Fibroblast of lung (primary cell): ENCODE results near the gene GPR68.

Source experiments
- CTCF ChIP-seq, 2 donors: IDR thresholded peaks in 1 of 2; conservative IDR thresholded peaks in 1 of 2; 1 replicate in 1 of 2; 2 replicates in 1 of 2; pipeline ENCODE4 v1.5.1; 2011 to 2012; ENCODE audit warnings: low read length in 2 of 2, control low read depth in 1 of 2, inconsistent platforms in 1 of 2, low read depth in 1 of 2, mild to moderate bottlenecking in 1 of 2
- EZH2 ChIP-seq: IDR thresholded peaks from 2 replicates; pipeline ENCODE4 v1.5.1; 2012; ENCODE audit warnings: low read length, control low read depth, mild to moderate bottlenecking; ENCODE audit errors: missing control alignments

- TF ChIP-seq CTCF (conservative IDR thresholded peaks at IDR 0.05 in 1 of 2, IDR thresholded peaks at IDR 0.05 in 1 of 2; ENCODE audit: low read depth in 1 of 2, low read length in 2 of 2) (peak; percentile 85 to 87), EZH2 (no peak)
These were observed 42.0 kb upstream of the GPR68 start for GRCh38 chr14:91286530-91286937.
